A549 (cell line): ENCODE data around the gene SHMT2. TPM values are rescaled to one million over a fixed set of nuclear protein-coding genes. Genes with fewer than 3 reads are reported as not detected.
"Not testable (repeated sequence)": the region's sequence is repeated elsewhere in the genome, so short reads cannot be mapped to it uniquely, and the experiment has no call there.

ENCODE experiments used
- ATAC-seq, 2 experiments: fragments of 200-7000 bp in 1 of 2; fragments of >200 bp in 1 of 2; cut with Nextera tagmentation in 1 of 2; cut with Tn5 transposase in 1 of 2; 3 replicates each; pipeline versions ENCODE4 v1.8.0 to v1.9.1; 2018 to 2020; ENCODE audit warnings: mild to moderate bottlenecking in 1 of 2, moderate library complexity in 1 of 2
- CTCF ChIA-PET: fragments of 300-600 bp; sonication (Branson Sonifier 250); formaldehyde crosslinking; extraction: SDS; loops from one replicate; lab custom pipeline; 2021; ENCODE audit warnings: antibody characterized with exemption, inconsistent platforms; lab: Yijun Ruan, JAX
- POLR2A ChIA-PET: fragments of 350-600 bp; formaldehyde crosslinking; extraction: SDS; loops from one replicate; lab custom pipeline; 2021; ENCODE audit warnings: antibody characterized with exemption, inconsistent platforms; lab: Yijun Ruan, JAX
- DNase-seq, 2 experiments: peaks; one replicate each; pipeline versions ENCODE4 v3.0.0 to v3.0.0-alpha.2; 2011 to 2016; ENCODE audit warnings: low read depth in 1 of 2, low spot score in 1 of 2
- FAIRE-seq: peaks from 2 replicates; lab custom pipeline; 2011; peaks lifted over from hg19 to GRCh38; lab: Jason Lieb, UNC
- H3K27ac ChIP-seq, 2 experiments: fragments of >200 bp; sonication (Bioruptor Twin); formaldehyde crosslinking; 3 replicates each; pipeline ENCODE4 v1.5.1; 2016 to 2017
- H3K4me1 ChIP-seq: fragments of >200 bp; sonication (Bioruptor Twin); formaldehyde crosslinking; 3 replicates; pipeline ENCODE4 v1.6.1; 2016
- H3K4me2 ChIP-seq: fragments of >200 bp; sonication (Bioruptor Twin); formaldehyde crosslinking; 3 replicates; pipeline ENCODE4 v1.6.1; 2016
- H3K4me3 ChIP-seq: fragments of >200 bp; sonication (Bioruptor Twin); formaldehyde crosslinking; 3 replicates; pipeline ENCODE4 v1.5.1; 2016
- H3K9me3 ChIP-seq: fragments of >200 bp; sonication (Bioruptor Twin); formaldehyde crosslinking; 3 replicates; pipeline ENCODE4 v1.6.1; 2016
- BHLHE40 ChIP-seq: IDR thresholded peaks from 2 replicates; pipeline ENCODE4 v1.6.1; 2012; ENCODE audit warnings: low read depth, low read length, inconsistent platforms
- CEBPB ChIP-seq, 2 experiments: fragments of >200 bp in 1 of 2; sonication (Bioruptor Twin) in 1 of 2; formaldehyde crosslinking in 1 of 2; IDR thresholded peaks; 2 replicates each; pipeline ENCODE4 v1.6.1; 2012 to 2016
- ESRRA ChIP-seq: fragments of 150-350 bp; IDR thresholded peaks from 2 replicates; pipeline ENCODE4 v1.6.1; 2014; ENCODE audit warnings: mild to moderate bottlenecking, low read length, borderline replicate concordance
- GATA3 ChIP-seq: IDR thresholded peaks from 2 replicates; pipeline ENCODE4 v1.6.1; 2012; ENCODE audit warnings: borderline replicate concordance
- HEYL ChIP-seq: fragments of 250-450 bp; sonication (Bioruptor Pico); IDR thresholded peaks from 2 replicates; pipeline ENCODE4 v1.8.0; 2021; ENCODE audit warnings: mild to moderate bottlenecking, moderate library complexity
- NPAS2 ChIP-seq: fragments of 250-450 bp; sonication (Bioruptor Pico); IDR thresholded peaks from 2 replicates; pipeline ENCODE4 v1.8.0; 2022; ENCODE audit warnings: mild to moderate bottlenecking, moderate library complexity, borderline replicate concordance
- RAD21 ChIP-seq, 2 experiments: fragments of >200 bp in 1 of 2; sonication (Bioruptor Twin) in 1 of 2; formaldehyde crosslinking in 1 of 2; IDR thresholded peaks in 1 of 2; conservative IDR thresholded peaks in 1 of 2; 2 replicates in 1 of 2; 3 replicates in 1 of 2; pipeline ENCODE4 v1.6.1; 2012 to 2018; ENCODE audit warnings: inconsistent platforms in 1 of 2
- SMC3 ChIP-seq: fragments of >200 bp; sonication (Bioruptor Twin); formaldehyde crosslinking; IDR thresholded peaks from 3 replicates; pipeline ENCODE4 v1.6.1; 2018; ENCODE audit warnings: inconsistent platforms
- ZFP36 ChIP-seq: fragments of 450-650 bp; IDR thresholded peaks from 2 replicates; pipeline ENCODE4 v1.6.1; 2014; ENCODE audit warnings: borderline replicate concordance; ENCODE audit not compliant: partially characterized antibody
- ZSCAN20 ChIP-seq: fragments of 250-450 bp; sonication (Bioruptor Pico); IDR thresholded peaks from 2 replicates; pipeline ENCODE4 v1.8.0; 2022; ENCODE audit warnings: mild to moderate bottlenecking, moderate library complexity
- WGBS: methylation state at CpG from one replicate; pipeline ENCODE4 v1.1.6; 2017; ENCODE audit errors: missing lambda C conversion rate; 5-methylcytosine and 5-hydroxymethylcytosine counted together
- polyA plus RNA-seq, 4 experiments: library from polyadenylated mRNA; depleted of rRNA in 3 of 4; stranded (reverse); fragments of >200 nt; fragmentation: RNase III in 1 of 4; extraction: RNeasy Plus Mini Kit Qiagen cat#74134 plus additional on column Dnase treatment in 1 of 4; gene quantifications; 2 replicates in 3 of 4; 3 replicates in 1 of 4; pipeline ENCODE4 v1.2.3, GENCODE V29; 2011 to 2017
- TF ChIP-seq, protein P1 (sequence below): fragments of 250-450 bp; sonication (Bioruptor Pico); IDR thresholded peaks from 2 replicates; pipeline ENCODE4 v1.5.0; 2021; ENCODE audit warnings: mild to moderate bottlenecking, moderate library complexity, borderline replicate concordance
- TF ChIP-seq, protein P2 (sequence below): fragments of 150-350 bp; IDR thresholded peaks from 2 replicates; pipeline ENCODE4 v1.6.1; 2014; ENCODE audit warnings: low read depth, mild to moderate bottlenecking, low read length
- TF ChIP-seq, protein P3 (sequence below): fragments of 450-650 bp; IDR thresholded peaks from 2 replicates; pipeline ENCODE4 v1.6.1; 2014; ENCODE audit warnings: antibody characterized with exemption
- TF ChIP-seq, protein P4 (sequence below): IDR thresholded peaks from 2 replicates; pipeline ENCODE4 v1.6.1; 2012; ENCODE audit warnings: low read depth, borderline replicate concordance
- TF ChIP-seq, protein P5 (sequence below): fragments of 200-600 bp; sonication (generic); IDR thresholded peaks from 2 replicates; pipeline ENCODE4 v1.6.1; 2016; ENCODE audit warnings: antibody characterized with exemption, mild to moderate bottlenecking, moderate library complexity
- TF ChIP-seq, protein P6 (sequence below): fragments of >200 bp; sonication (Bioruptor Twin); formaldehyde crosslinking; IDR thresholded peaks from 3 replicates; pipeline ENCODE4 v1.5.1; 2016

SHMT2 gene
- polyA plus RNA-seq, 2 of the 4 experiments (the other 2 are of a cell fraction): 113 to 156 TPM

DNA sequence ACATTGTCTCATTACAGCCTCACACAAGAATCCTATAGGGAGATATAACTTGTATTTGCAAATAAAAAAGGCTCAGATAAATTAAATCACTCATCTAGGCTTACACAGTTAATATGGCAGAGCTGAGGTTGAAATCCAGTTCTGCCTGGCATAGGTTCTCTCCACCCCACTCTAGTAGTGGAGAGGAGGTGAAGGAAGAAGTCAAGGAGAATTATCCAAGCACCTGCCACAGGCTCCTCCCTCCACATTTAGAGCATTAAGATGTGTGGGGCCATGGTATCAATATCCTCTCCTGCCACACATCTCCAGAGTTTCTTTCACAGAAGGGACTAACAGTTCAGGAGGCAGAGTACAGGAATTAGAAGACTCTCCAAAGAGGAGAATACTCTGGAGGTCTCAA, 44.0 kb downstream of the SHMT2 start:
- no peaks in the 10 kb centered on the region for H3K9me3 ChIP-seq
- CTCF ChIA-PET: interaction anchor here (0.6 to 18.3 kb wide), 9 partner anchors 9 to 189 kb away, joined by 3 to 316 read pairs (median 4); partner anchors contain the start of genes GLI1 and INHBE

DNA sequence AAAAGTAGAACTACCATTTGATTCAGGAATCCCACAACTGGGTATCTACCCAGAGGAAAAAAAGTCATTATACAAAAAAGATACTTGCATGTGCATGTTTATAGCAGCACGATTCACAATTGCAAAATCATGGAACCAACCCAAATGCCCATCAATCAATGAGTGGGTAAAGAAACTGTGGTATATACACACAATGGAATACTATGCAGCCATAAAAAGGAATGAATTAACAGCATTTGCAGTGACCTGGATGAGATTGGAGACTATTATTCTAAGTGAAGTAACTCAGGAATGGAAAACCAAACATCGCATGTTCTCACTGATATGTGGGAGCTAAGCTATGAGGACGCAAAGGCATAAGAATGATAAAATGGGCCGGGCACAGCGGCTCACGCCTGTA, 46.7 kb downstream of the SHMT2 start:
- H3K9me3 ChIP-seq, DNase-seq, POLR2A ChIA-PET, H3K4me3 ChIP-seq, H3K27ac ChIP-seq, ATAC-seq, H3K4me2 ChIP-seq, FAIRE-seq: not testable (repeated sequence)
- 88% methylated on average over 6 of the region's 6 CpGs for WGBS
- H3K4me1 ChIP-seq: peaks cover 20% of the 10 kb centered on the region
- CTCF ChIA-PET: interaction anchor here (0.5 to 2.8 kb wide), 13 partner anchors 10 to 1019 kb away, joined by 3 to 19 read pairs (median 5); partner anchors contain the start of gene STAC3

More for the DNA sequence above, 44.0 kb downstream of the SHMT2 start:
- Histone ChIP-seq H3K4me3 (no peak overlapping the region), H3K4me2 (no peak overlapping the region), H3K27ac (no peak overlapping the region), H3K4me1 (no peaks in the 10 kb centered on the region)
- no peak for DNase-seq
- no peak for ATAC-seq
- FAIRE-seq: no peak
- no peak for TF ChIP-seq BHLHE40
- TF ChIP-seq, protein P1, sequence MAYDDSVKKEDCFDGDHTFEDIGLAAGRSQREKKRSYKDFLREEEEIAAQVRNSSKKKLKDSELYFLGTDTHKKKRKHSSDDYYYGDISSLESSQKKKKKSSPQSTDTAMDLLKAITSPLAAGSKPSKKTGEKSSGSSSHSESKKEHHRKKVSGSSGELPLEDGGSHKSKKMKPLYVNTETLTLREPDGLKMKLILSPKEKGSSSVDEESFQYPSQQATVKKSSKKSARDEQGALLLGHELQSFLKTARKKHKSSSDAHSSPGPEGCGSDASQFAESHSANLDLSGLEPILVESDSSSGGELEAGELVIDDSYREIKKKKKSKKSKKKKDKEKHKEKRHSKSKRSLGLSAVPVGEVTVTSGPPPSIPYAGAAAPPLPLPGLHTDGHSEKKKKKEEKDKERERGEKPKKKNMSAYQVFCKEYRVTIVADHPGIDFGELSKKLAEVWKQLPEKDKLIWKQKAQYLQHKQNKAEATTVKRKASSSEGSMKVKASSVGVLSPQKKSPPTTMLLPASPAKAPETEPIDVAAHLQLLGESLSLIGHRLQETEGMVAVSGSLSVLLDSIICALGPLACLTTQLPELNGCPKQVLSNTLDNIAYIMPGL (CRISPR knock-in tag): no peak
- no peak for TF ChIP-seq ZFP36
- TF ChIP-seq, protein P2, sequence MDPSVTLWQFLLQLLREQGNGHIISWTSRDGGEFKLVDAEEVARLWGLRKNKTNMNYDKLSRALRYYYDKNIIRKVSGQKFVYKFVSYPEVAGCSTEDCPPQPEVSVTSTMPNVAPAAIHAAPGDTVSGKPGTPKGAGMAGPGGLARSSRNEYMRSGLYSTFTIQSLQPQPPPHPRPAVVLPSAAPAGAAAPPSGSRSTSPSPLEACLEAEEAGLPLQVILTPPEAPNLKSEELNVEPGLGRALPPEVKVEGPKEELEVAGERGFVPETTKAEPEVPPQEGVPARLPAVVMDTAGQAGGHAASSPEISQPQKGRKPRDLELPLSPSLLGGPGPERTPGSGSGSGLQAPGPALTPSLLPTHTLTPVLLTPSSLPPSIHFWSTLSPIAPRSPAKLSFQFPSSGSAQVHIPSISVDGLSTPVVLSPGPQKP: no peak
- TF ChIP-seq, protein P3, sequence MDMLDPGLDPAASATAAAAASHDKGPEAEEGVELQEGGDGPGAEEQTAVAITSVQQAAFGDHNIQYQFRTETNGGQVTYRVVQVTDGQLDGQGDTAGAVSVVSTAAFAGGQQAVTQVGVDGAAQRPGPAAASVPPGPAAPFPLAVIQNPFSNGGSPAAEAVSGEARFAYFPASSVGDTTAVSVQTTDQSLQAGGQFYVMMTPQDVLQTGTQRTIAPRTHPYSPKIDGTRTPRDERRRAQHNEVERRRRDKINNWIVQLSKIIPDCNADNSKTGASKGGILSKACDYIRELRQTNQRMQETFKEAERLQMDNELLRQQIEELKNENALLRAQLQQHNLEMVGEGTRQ: no peak
- no peak for TF ChIP-seq GATA3
- TF ChIP-seq, protein P4, sequence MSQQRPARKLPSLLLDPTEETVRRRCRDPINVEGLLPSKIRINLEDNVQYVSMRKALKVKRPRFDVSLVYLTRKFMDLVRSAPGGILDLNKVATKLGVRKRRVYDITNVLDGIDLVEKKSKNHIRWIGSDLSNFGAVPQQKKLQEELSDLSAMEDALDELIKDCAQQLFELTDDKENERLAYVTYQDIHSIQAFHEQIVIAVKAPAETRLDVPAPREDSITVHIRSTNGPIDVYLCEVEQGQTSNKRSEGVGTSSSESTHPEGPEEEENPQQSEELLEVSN: no peak
- POLR2A ChIA-PET: no interaction called here

DNA sequence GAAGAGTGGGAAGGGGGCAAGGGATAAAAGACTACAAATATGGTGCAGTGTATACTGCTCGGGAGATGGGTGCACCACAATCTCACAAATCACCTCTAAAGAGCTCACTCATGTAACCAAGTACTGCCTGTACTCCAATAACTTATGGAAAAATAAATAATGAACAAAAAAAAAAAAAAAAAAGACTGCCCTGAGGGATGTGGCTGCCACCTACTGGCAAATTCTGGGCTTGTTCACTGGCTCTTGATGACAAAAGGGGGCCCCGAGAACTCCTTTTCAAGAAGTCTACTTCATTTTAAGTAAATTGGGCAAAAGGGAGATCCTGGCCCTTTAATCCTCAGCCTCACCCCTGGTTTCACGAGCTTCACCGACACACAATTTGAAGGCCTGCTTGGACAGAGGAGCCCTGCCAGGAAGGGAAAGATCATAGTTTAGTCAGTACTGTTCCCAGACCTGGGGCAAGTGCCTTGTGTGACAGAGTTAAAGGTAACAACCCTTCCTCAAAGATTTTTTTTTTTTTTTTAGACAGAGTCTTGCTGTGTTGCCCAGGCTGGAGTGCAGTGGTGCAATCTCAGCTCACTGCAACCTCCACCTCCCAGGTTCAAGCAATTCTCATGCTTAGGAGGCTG, 47.5 kb downstream of the SHMT2 start:
- no peaks in the 10 kb centered on the region for H3K9me3 ChIP-seq
- H3K4me3 ChIP-seq: no peak overlapping the region
- H3K27ac ChIP-seq: peak overlapping the region in 1 of 2 experiments; percentile 27; a peak in 2 of 6 replicates
- FAIRE-seq: no peak
- peak; percentile 34 to 55 for DNase-seq
- POLR2A ChIA-PET: no interaction called here
- no peak overlapping the region for H3K4me2 ChIP-seq
- CTCF ChIA-PET: interaction anchor here (0.6 to 2.8 kb wide), 27 partner anchors 10 to 1019 kb away, joined by 3 to 19 read pairs (median 4); partner anchors contain the start of genes STAC3 and STAT6
- ATAC-seq: peak in 1 of 2 experiments; percentile 46; a peak in 3 of 6 replicates
- peaks cover 21% of the 10 kb centered on the region for H3K4me1 ChIP-seq
- 56% methylated on average over 4 of the region's 4 CpGs for WGBS
- TF ChIP-seq NPAS2 (CRISPR knock-in tag): no peak
- no peak for TF ChIP-seq HEYL (CRISPR knock-in tag)
- TF ChIP-seq ESRRA: no peak
- TF ChIP-seq, protein P5, sequence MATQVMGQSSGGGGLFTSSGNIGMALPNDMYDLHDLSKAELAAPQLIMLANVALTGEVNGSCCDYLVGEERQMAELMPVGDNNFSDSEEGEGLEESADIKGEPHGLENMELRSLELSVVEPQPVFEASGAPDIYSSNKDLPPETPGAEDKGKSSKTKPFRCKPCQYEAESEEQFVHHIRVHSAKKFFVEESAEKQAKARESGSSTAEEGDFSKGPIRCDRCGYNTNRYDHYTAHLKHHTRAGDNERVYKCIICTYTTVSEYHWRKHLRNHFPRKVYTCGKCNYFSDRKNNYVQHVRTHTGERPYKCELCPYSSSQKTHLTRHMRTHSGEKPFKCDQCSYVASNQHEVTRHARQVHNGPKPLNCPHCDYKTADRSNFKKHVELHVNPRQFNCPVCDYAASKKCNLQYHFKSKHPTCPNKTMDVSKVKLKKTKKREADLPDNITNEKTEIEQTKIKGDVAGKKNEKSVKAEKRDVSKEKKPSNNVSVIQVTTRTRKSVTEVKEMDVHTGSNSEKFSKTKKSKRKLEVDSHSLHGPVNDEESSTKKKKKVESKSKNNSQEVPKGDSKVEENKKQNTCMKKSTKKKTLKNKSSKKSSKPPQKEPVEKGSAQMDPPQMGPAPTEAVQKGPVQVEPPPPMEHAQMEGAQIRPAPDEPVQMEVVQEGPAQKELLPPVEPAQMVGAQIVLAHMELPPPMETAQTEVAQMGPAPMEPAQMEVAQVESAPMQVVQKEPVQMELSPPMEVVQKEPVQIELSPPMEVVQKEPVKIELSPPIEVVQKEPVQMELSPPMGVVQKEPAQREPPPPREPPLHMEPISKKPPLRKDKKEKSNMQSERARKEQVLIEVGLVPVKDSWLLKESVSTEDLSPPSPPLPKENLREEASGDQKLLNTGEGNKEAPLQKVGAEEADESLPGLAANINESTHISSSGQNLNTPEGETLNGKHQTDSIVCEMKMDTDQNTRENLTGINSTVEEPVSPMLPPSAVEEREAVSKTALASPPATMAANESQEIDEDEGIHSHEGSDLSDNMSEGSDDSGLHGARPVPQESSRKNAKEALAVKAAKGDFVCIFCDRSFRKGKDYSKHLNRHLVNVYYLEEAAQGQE: no peak
- TF ChIP-seq CEBPB (IDR thresholded peaks at IDR 0.05): no peak
- TF ChIP-seq RAD21 (conservative IDR thresholded peaks at IDR 0.05 in 1 of 2, IDR thresholded peaks at IDR 0.05 in 1 of 2): peak; percentile 15 to 45; a peak in 2 of 5 replicates
- TF ChIP-seq, protein P2: no peak
- no peak for TF ChIP-seq ZFP36
- TF ChIP-seq, protein P6, sequence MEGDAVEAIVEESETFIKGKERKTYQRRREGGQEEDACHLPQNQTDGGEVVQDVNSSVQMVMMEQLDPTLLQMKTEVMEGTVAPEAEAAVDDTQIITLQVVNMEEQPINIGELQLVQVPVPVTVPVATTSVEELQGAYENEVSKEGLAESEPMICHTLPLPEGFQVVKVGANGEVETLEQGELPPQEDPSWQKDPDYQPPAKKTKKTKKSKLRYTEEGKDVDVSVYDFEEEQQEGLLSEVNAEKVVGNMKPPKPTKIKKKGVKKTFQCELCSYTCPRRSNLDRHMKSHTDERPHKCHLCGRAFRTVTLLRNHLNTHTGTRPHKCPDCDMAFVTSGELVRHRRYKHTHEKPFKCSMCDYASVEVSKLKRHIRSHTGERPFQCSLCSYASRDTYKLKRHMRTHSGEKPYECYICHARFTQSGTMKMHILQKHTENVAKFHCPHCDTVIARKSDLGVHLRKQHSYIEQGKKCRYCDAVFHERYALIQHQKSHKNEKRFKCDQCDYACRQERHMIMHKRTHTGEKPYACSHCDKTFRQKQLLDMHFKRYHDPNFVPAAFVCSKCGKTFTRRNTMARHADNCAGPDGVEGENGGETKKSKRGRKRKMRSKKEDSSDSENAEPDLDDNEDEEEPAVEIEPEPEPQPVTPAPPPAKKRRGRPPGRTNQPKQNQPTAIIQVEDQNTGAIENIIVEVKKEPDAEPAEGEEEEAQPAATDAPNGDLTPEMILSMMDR: peak; percentile 55
- TF ChIP-seq ZSCAN20 (CRISPR knock-in tag): no peak
- TF ChIP-seq, protein P4: no peak
- peak; percentile 34; the same call in 2 of the 3 replicates for TF ChIP-seq SMC3
